Esophagus muscularis mucosa (tissue), 4 donors: ENCODE results near the gene RNU7-1. TPM values are rescaled to one million over a fixed set of nuclear protein-coding genes. Genes with fewer than 3 reads are reported as not detected.

Experiments
- DNase-seq: peaks from one replicate; pipeline ENCODE4 v3.0.0-alpha.2; 2017; ENCODE audit errors: extremely low spot score
- H3K27ac ChIP-seq, 4 donors: fragments of 200-600 bp; sonication (generic); replicated peaks in 1 of 4; 1 replicate in 3 of 4; 2 replicates in 1 of 4; pipeline ENCODE4 v1.5.1; 2016 to 2019; ENCODE audit warnings: mild to moderate bottlenecking in 1 of 4
- H3K27me3 ChIP-seq, 4 donors: fragments of 200-600 bp; sonication (generic); one replicate each; pipeline versions ENCODE4 v1.5.1 to v1.6.0; 2016 to 2019
- H3K36me3 ChIP-seq, 4 donors: fragments of 200-600 bp; sonication (generic); one replicate each; pipeline ENCODE4 v1.5.1; 2016 to 2019
- H3K4me1 ChIP-seq, 4 donors: fragments of 200-600 bp; sonication (generic); one replicate each; pipeline ENCODE4 v1.5.1; 2016 to 2019
- H3K4me3 ChIP-seq, 4 donors: fragments of 200-600 bp; sonication (generic); 1 replicate in 2 of 4; 2 replicates in 2 of 4; pipeline ENCODE4 v1.5.1; 2016 to 2019; ENCODE audit warnings: mild to moderate bottlenecking in 4 of 4, moderate library complexity in 1 of 4
- H3K9me3 ChIP-seq, 4 donors: fragments of 200-600 bp; sonication (generic); 1 replicate in 3 of 4; 2 replicates in 1 of 4; pipeline ENCODE4 v1.5.1; 2016 to 2019
- EP300 ChIP-seq: sonication (generic); formaldehyde crosslinking; IDR thresholded peaks from one replicate; pipeline ENCODE4 v1.6.1; 2017; ENCODE audit warnings: antibody characterized with exemption
- POLR2A ChIP-seq: fragments of 450-650 bp; IDR thresholded peaks from one replicate; pipeline ENCODE4 v1.6.1; 2017; ENCODE audit warnings: antibody characterized with exemption, moderate library complexity, mild to moderate bottlenecking, low read depth
- POLR2AphosphoS5 ChIP-seq, 2 donors: sonication (generic); formaldehyde crosslinking; IDR thresholded peaks; one replicate each; pipeline ENCODE4 v1.6.1; 2017; ENCODE audit warnings: antibody characterized with exemption in 2 of 2
- WGBS: methylation state at CpG from one replicate; pipeline ENCODE4 v1.1.5; 2018; 5-methylcytosine and 5-hydroxymethylcytosine counted together
- intact Hi-C: fragments of 100-400 bp; cut with DNase I; formaldehyde crosslinking; loops from one replicate; pipeline ENCODE4 v1.15.1; 2023
- total RNA-seq, 4 donors: library from RNA; depleted of rRNA; stranded (reverse); fragments of >200 nt; gene quantifications; one replicate each; pipeline versions ENCODE4 v1.1.0 to v1.2.1, GENCODE V29; 2016
- TF ChIP-seq, protein P1 (sequence below), 3 experiments: fragments of 200-600 bp in 2 of 3; fragments of 450-650 bp in 1 of 3; sonication (generic) in 2 of 3; IDR thresholded peaks; one replicate each; pipeline ENCODE4 v1.5.1; 2017 to 2019; ENCODE audit warnings: antibody characterized with exemption in 3 of 3, mild to moderate bottlenecking in 2 of 3, moderate library complexity in 1 of 3

The RNU7-1 gene
- total RNA-seq, 4 donors from 2014 or later = not detected

DNA sequence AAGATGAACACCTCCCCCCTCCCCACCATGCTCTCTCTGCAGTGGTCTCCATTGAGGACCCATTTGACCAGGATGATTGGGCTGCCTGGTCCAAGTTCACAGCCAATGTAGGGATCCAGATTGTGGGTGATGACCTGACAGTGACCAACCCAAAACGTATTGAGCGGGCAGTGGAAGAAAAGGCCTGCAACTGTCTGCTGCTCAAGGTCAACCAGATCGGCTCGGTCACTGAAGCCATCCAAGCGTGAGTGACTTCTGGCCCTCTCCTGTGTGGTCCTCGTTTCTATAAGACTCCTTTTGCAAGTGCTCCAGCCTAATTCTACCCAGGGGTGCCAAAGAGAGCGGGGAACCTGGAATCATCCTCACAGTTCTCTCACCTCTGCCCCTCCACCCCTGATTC, 22.1 kb upstream of the RNU7-1 start:
- peaks cover 29 to 31% (median 30%) of the 10 kb centered on the region in 4 donors for H3K4me1 ChIP-seq
- WGBS = 84% methylated on average over 7 of the region's 7 CpGs
- no peaks in the 10 kb centered on the region for H3K27me3 ChIP-seq
- TF ChIP-seq POLR2AphosphoS5 (IDR thresholded peaks at IDR 0.05) (no peak), POLR2A (no peak), EP300 (no peak)
- TF ChIP-seq, protein P1, sequence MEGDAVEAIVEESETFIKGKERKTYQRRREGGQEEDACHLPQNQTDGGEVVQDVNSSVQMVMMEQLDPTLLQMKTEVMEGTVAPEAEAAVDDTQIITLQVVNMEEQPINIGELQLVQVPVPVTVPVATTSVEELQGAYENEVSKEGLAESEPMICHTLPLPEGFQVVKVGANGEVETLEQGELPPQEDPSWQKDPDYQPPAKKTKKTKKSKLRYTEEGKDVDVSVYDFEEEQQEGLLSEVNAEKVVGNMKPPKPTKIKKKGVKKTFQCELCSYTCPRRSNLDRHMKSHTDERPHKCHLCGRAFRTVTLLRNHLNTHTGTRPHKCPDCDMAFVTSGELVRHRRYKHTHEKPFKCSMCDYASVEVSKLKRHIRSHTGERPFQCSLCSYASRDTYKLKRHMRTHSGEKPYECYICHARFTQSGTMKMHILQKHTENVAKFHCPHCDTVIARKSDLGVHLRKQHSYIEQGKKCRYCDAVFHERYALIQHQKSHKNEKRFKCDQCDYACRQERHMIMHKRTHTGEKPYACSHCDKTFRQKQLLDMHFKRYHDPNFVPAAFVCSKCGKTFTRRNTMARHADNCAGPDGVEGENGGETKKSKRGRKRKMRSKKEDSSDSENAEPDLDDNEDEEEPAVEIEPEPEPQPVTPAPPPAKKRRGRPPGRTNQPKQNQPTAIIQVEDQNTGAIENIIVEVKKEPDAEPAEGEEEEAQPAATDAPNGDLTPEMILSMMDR (IDR thresholded peaks at IDR 0.05) = no peak
- intact Hi-C loops = no loop called here
- no peak overlapping the region for H3K4me3 ChIP-seq
- H3K36me3 ChIP-seq = peaks cover 0 to 64% (median 25%) of the 10 kb centered on the region in 4 donors
- H3K27ac ChIP-seq = no peak overlapping the region
- DNase-seq = no peak
- no peaks in the 10 kb centered on the region for H3K9me3 ChIP-seq

DNA sequence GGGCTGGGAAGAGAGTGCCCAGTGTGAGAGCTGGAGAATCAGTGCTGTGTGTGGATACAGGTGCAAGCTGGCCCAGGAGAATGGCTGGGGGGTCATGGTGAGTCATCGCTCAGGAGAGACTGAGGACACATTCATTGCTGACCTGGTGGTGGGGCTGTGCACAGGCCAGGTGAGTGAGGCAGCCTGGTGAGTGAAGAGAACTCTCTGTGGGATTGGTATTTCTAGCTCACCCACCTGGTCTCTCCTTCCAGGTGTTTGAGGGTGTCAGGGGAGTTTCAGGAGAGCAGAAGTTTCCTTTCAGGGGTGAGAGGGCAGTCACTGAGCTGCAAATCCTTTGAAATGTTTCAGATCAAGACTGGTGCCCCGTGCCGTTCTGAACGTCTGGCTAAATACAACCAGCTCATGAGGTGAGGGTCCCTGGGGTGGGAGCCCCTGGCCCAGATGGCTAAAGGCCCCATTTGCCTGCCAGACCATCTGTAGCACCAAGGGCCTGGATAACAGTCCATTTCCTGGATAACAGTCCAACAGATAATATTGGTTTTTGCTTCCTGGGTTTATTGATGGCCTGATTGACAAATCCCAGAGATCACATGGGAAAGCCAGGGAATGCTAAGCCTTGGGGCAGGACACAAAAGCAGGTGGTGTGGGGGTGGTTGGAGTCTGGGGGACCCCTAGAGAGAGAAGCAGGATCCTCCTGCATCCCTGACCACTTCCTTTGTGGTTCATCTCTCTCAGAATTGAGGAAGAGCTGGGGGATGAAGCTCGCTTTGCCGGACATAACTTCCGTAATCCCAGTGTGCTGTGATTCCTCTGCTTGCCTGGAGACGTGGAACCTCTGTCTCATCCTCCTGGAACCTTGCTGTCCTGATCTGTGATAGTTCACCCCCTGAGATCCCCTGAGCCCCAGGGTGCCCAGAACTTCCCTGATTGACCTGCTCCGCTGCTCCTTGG, 21.3 kb upstream of the RNU7-1 start:
- H3K4me1 ChIP-seq = peaks cover 34 to 38% (median 37%) of the 10 kb centered on the region in 4 donors
- peak overlapping the region in 1 of 4 donors; percentile 4 for H3K27ac ChIP-seq
- TF ChIP-seq POLR2A = no peak
- TF ChIP-seq, protein P1 (IDR thresholded peaks at IDR 0.05) = no peak
- TF ChIP-seq POLR2AphosphoS5 (IDR thresholded peaks at IDR 0.05) = no peak
- no peak for TF ChIP-seq EP300
- no peaks in the 10 kb centered on the region for H3K27me3 ChIP-seq
- no peaks in the 10 kb centered on the region for H3K9me3 ChIP-seq
- no peak overlapping the region for H3K4me3 ChIP-seq
- H3K36me3 ChIP-seq = peaks cover 0 to 57% (median 20%) of the 10 kb centered on the region in 4 donors
- WGBS = 85% methylated on average over 9 of the region's 9 CpGs
- intact Hi-C loops = no loop called here
- no peak for DNase-seq

DNA sequence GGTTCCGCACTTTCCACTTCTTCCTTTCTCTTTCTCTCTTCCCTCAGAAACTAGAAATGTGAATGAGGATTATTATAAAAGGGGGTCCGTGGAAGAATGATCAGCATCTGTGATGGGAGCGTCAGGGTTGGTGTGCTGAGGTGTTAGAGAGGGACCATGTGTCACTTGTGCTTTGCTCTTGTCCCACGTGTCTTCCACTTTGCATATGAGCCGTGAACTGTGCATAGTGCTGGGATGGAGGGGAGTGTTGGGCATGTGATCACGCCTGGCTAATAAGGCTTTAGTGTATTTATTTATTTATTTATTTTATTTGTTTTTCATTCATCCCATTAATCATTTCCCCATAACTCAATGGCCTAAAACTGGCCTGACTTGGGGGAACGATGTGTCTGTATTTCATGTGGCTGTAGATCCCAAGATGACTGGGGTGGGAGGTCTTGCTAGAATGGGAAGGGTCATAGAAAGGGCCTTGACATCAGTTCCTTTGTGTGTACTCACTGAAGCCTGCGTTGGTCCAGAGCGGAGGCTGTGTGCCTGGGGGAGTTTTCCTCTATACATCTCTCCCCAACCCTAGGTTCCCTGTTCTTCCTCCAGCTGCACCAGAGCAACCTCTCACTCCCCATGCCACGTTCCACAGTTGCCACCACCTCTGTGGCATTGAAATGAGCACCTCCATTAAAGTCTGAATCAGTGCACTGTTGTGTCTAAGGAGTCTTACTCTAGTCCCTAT, 20.4 kb upstream of the RNU7-1 start:
- H3K4me1 ChIP-seq = peaks cover 34 to 39% (median 37%) of the 10 kb centered on the region in 4 donors
- WGBS = 72% methylated on average over 10 of the region's 10 CpGs
- no peak for DNase-seq
- H3K27ac ChIP-seq = peak overlapping the region in 2 of 4 donors; percentile 98 to 99
- no peak overlapping the region for H3K4me3 ChIP-seq
- intact Hi-C loops = no loop called here
- H3K27me3 ChIP-seq = no peaks in the 10 kb centered on the region
- H3K36me3 ChIP-seq = peaks cover 0 to 48% (median 13%) of the 10 kb centered on the region in 4 donors
- no peak for TF ChIP-seq POLR2AphosphoS5 (IDR thresholded peaks at IDR 0.05)
- TF ChIP-seq EP300 = no peak
- TF ChIP-seq, protein P1 (IDR thresholded peaks at IDR 0.05) = no peak
- TF ChIP-seq POLR2A = no peak
- no peaks in the 10 kb centered on the region for H3K9me3 ChIP-seq

DNA sequence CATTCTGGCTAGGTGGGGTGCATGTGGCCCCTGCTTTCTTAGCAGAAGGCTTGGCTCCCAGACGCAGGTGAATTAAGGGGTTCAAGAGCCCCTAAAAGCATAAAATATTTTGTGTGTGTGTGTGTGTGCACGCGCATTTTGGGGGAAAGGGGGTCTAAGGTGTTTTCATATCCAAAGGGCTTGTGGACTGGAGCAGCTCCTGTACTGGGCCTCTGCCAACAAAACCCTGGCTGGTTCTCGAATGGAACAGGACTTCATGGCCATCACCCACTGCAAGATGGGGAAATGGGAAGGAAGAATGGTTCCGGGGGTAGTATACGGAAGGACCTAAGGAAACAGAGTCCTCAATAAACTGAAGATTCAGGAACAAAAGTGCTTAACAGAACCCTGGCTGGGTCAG, 19.8 kb upstream of the RNU7-1 start:
- peaks cover 0 to 41% (median 13%) of the 10 kb centered on the region in 4 donors for H3K36me3 ChIP-seq
- peak overlapping the region; percentile 95 to 99 (median 98) for H3K27ac ChIP-seq
- DNase-seq = no peak
- H3K27me3 ChIP-seq = no peaks in the 10 kb centered on the region
- H3K9me3 ChIP-seq = no peaks in the 10 kb centered on the region
- no peak for TF ChIP-seq EP300
- TF ChIP-seq, protein P1 (IDR thresholded peaks at IDR 0.05) = no peak
- no peak for TF ChIP-seq POLR2AphosphoS5 (IDR thresholded peaks at IDR 0.05)
- TF ChIP-seq POLR2A = no peak
- H3K4me1 ChIP-seq = peaks cover 34 to 40% (median 38%) of the 10 kb centered on the region in 4 donors
- WGBS = 46% methylated on average over 6 of the region's 6 CpGs
- intact Hi-C loops = loop anchor here (1.0 kb wide), 1 partner anchor 41 kb away; no protein-coding TSS in a partner anchor
- H3K4me3 ChIP-seq = peak overlapping the region in 1 of 4 donors; percentile 89
